Neural progenitor cell (in vitro differentiated cells): Measurements from ENCODE around the gene LTF. TPM values are rescaled to one million over a fixed set of nuclear protein-coding genes. Genes with fewer than 3 reads are reported as not detected.
"Not testable (repeated sequence)": the region's sequence is repeated elsewhere in the genome, so short reads cannot be mapped to it uniquely, and the experiment has no call there.

Experiments used
- DNase-seq: peaks from one replicate; pipeline ENCODE4 v3.0.0-alpha.2; 2016; ENCODE audit warnings: low spot score
- H2AFZ ChIP-seq: fragments of 200-600 bp; sonication (generic); replicated peaks from 2 replicates; pipeline ENCODE4 v1.6.1; 2016; ENCODE audit warnings: antibody characterized with exemption
- H3F3A ChIP-seq: fragments of 200-600 bp; sonication (generic); 2 replicates; pipeline ENCODE4 v1.6.1; 2016; ENCODE audit warnings: antibody characterized with exemption, low read depth
- H3K27ac ChIP-seq: fragments of 200-600 bp; sonication (generic); 2 replicates; pipeline ENCODE4 v1.5.1; 2016; ENCODE audit warnings: mild to moderate bottlenecking
- H3K27me3 ChIP-seq: fragments of 200-600 bp; sonication (generic); 2 replicates; pipeline ENCODE4 v1.6.1; 2016; ENCODE audit warnings: mild to moderate bottlenecking, moderate library complexity
- H3K36me3 ChIP-seq: fragments of 200-600 bp; sonication (generic); 2 replicates; pipeline ENCODE4 v1.5.1; 2016
- H3K4me1 ChIP-seq: fragments of 200-600 bp; sonication (generic); 2 replicates; pipeline ENCODE4 v1.6.1; 2016; ENCODE audit warnings: mixed run types
- H3K4me2 ChIP-seq: fragments of 200-600 bp; sonication (generic); 2 replicates; pipeline ENCODE4 v1.6.1; 2016
- H3K4me3 ChIP-seq: fragments of 200-600 bp; sonication (generic); 2 replicates; pipeline ENCODE4 v1.5.1; 2016
- H3K79me2 ChIP-seq: fragments of 200-600 bp; sonication (generic); 2 replicates; pipeline ENCODE4 v1.6.1; 2016; ENCODE audit warnings: low read depth
- H3K9ac ChIP-seq: fragments of 200-600 bp; sonication (generic); 2 replicates; pipeline ENCODE4 v1.6.1; 2016
- H3K9me3 ChIP-seq: fragments of 200-600 bp; sonication (generic); 2 replicates; pipeline ENCODE4 v1.5.1; 2016; ENCODE audit warnings: low read depth
- H4K20me1 ChIP-seq: fragments of 200-600 bp; sonication (generic); 2 replicates; pipeline ENCODE4 v1.6.1; 2016; ENCODE audit warnings: low read depth
- H3K27ac Mint-ChIP-seq: 3 replicates; pipeline ENCODE4 v1.8.0; 2021; ENCODE audit warnings: mixed read lengths
- H3K27me3 Mint-ChIP-seq: 2 replicates; pipeline ENCODE4 v1.8.0; 2022; ENCODE audit warnings: low read depth, mild to moderate bottlenecking, inconsistent platforms, moderate library complexity, mixed read lengths; ENCODE audit not compliant: insufficient read depth
- H3K36me3 Mint-ChIP-seq: 3 replicates; pipeline ENCODE4 v1.8.0; 2021; ENCODE audit warnings: mixed read lengths
- H3K4me1 Mint-ChIP-seq: 3 replicates; pipeline ENCODE4 v1.8.0; 2021; ENCODE audit warnings: mixed read lengths
- H3K4me3 Mint-ChIP-seq: 3 replicates; pipeline ENCODE4 v1.8.0; 2021; ENCODE audit warnings: mild to moderate bottlenecking, moderate library complexity, mixed read lengths
- H3K9me3 Mint-ChIP-seq: 3 replicates; pipeline ENCODE4 v1.8.0; 2020; ENCODE audit warnings: mixed read lengths
- EZH2 ChIP-seq: fragments of 200-600 bp; sonication (generic); IDR thresholded peaks from 2 replicates; pipeline ENCODE4 v1.6.1; 2017; ENCODE audit warnings: antibody characterized with exemption, mild to moderate bottlenecking, moderate library complexity
- EZH2phosphoT487 ChIP-seq: fragments of 200-600 bp; sonication (generic); IDR thresholded peaks from 2 replicates; pipeline ENCODE4 v1.6.1; 2017; ENCODE audit warnings: antibody characterized with exemption
- total RNA-seq: library from RNA; depleted of rRNA; stranded (reverse); fragments of >200 nt; gene quantifications from 2 replicates; pipeline ENCODE4 v1.2.3, GENCODE V29; 2015; ENCODE audit warnings: low replicate concordance
- TF ChIP-seq, protein P1 (sequence below): fragments of 200-600 bp; sonication (generic); IDR thresholded peaks from 2 replicates; pipeline ENCODE4 v1.5.1; 2017; ENCODE audit warnings: antibody characterized with exemption, mild to moderate bottlenecking

Gene LTF
- total RNA-seq, 1 donor from 2014 or later: not detected

DNA sequence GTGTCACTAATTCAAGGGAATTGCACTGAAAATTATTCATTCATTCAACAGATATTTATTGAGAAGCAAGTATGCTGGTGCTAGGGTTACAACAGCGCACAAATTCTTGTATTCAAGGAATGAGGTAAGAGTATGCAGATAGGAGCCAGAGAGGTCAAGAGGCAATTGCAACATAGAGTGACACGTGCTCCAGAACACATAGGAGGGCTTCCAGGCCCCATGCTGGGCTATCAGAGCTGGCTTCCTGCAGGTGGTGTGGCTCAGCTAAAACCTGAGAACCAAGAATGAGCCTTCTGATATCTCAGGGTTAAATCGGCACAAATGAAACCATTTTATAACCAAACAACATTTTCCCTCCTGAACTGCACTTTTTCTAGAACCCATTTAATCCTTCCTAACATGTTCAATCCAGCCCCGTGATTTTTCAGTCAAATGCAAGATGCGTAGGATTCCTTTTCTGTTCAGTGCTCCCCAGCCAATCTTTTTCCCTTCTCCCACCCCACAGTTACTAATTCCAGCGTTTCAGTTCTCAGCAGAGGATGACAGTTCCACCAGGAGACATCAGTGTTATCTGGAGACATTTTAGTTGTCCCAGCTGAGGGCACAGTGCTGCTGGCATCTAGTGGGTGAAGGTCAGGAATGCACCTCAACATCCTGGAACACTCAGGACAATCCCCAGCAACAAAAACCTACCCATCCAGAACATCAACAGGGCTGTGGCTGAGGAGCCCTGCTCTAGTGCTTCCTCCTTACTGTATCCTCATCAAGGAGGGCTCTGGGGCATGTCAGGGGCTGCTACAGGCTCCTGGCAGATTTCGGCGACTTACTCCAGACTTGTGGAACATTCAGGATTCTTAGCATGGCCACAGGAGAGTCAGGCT lies 70.9 kb downstream of the LTF start:
- no peaks in the 10 kb centered on the region for H3F3A ChIP-seq
- no peaks in the 10 kb centered on the region for H3K36me3 ChIP-seq
- no peaks in the 10 kb centered on the region for H3K79me2 ChIP-seq
- H3K4me2 ChIP-seq: no peak overlapping the region
- Mint-ChIP-seq H3K27me3 (no peaks in the 10 kb centered on the region), H3K4me1 (peaks cover 2% of the 10 kb centered on the region), H3K4me3 (no peak overlapping the region), H3K9me3 (no peaks in the 10 kb centered on the region), H3K27ac (peak overlapping the region; percentile 18), H3K36me3 (no peaks in the 10 kb centered on the region)
- H3K27ac ChIP-seq: no peak overlapping the region
- no peaks in the 10 kb centered on the region for H3K4me1 ChIP-seq
- no peaks in the 10 kb centered on the region for H4K20me1 ChIP-seq
- H3K9ac ChIP-seq: no peak overlapping the region
- no peak for TF ChIP-seq EZH2phosphoT487
- TF ChIP-seq EZH2: no peak
- TF ChIP-seq, protein P1, sequence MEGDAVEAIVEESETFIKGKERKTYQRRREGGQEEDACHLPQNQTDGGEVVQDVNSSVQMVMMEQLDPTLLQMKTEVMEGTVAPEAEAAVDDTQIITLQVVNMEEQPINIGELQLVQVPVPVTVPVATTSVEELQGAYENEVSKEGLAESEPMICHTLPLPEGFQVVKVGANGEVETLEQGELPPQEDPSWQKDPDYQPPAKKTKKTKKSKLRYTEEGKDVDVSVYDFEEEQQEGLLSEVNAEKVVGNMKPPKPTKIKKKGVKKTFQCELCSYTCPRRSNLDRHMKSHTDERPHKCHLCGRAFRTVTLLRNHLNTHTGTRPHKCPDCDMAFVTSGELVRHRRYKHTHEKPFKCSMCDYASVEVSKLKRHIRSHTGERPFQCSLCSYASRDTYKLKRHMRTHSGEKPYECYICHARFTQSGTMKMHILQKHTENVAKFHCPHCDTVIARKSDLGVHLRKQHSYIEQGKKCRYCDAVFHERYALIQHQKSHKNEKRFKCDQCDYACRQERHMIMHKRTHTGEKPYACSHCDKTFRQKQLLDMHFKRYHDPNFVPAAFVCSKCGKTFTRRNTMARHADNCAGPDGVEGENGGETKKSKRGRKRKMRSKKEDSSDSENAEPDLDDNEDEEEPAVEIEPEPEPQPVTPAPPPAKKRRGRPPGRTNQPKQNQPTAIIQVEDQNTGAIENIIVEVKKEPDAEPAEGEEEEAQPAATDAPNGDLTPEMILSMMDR: no peak
- no peak for DNase-seq
- H3K27me3 ChIP-seq: no peaks in the 10 kb centered on the region
- H3K4me3 ChIP-seq: no peak overlapping the region
- no peak overlapping the region for H2AFZ ChIP-seq
- no peaks in the 10 kb centered on the region for H3K9me3 ChIP-seq

DNA sequence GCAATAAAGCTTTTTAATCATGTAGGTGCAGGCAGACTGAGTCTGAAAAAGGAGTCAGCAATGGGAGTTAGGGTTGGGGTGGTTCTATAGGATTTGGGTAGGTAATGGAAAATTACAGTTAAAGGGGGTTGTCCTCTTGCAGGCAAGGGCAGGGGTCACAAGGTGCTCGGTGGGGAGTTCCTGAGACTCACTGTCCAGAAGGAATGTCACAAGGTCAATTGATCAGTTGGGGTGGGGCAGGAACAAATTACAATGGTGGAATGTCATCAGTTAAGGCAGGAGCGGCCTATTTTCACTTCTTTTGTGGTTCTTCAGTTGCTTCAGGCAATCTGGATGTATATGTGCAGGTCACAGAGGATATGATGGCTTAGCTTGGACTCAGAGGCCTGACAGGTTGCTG lies 71.7 kb downstream of the LTF start:
- no peaks in the 10 kb centered on the region for H3K9me3 Mint-ChIP-seq

DNA sequence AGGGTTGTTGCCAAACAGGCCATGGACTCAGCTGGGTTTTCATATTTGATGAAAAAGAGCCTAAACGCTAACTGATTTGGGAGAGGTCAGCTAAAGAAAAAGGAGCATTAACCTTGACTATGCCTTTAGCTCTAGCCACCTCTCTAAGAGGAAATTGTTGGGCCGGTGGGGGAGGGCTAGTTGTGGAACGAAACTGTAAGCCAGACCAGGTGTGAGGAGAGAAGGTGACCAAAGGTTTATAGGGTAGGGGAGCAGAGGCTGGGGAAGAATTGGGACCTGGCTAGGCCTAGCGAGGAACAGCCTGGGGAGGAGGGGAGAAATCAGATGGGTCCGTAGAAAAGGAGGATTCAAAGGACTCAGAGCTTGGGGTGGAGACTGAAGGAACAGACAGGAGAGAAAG lies 73.2 kb downstream of the LTF start:
- not testable (repeated sequence) for H3K27me3 Mint-ChIP-seq, H3K4me1 ChIP-seq, H3F3A ChIP-seq, H3K27ac Mint-ChIP-seq, DNase-seq, H3K4me3 Mint-ChIP-seq, H3K27me3 ChIP-seq, H3K4me3 ChIP-seq, H3K36me3 ChIP-seq, H3K9me3 ChIP-seq, H3K36me3 Mint-ChIP-seq, H2AFZ ChIP-seq, H3K4me2 ChIP-seq, H4K20me1 ChIP-seq, H3K9me3 Mint-ChIP-seq, H3K4me1 Mint-ChIP-seq, H3K79me2 ChIP-seq, H3K9ac ChIP-seq, H3K27ac ChIP-seq

More for the DNA sequence above, 71.7 kb downstream of the LTF start:
- Histone ChIP-seq H3K9me3 (no peaks in the 10 kb centered on the region), H4K20me1 (no peaks in the 10 kb centered on the region), H3K79me2 (no peaks in the 10 kb centered on the region), H3K4me1 (no peaks in the 10 kb centered on the region), H2AFZ (no peak overlapping the region), H3K9ac (no peak overlapping the region), H3F3A (no peaks in the 10 kb centered on the region), H3K4me3 (no peak overlapping the region), H3K27ac (no peak overlapping the region), H3K27me3 (no peaks in the 10 kb centered on the region), H3K4me2 (no peak overlapping the region), H3K36me3 (no peaks in the 10 kb centered on the region)
- DNase-seq: no peak
- no peaks in the 10 kb centered on the region for H3K27me3 Mint-ChIP-seq
- no peak overlapping the region for H3K27ac Mint-ChIP-seq
- peaks cover 2% of the 10 kb centered on the region for H3K4me1 Mint-ChIP-seq
- no peaks in the 10 kb centered on the region for H3K36me3 Mint-ChIP-seq
- H3K4me3 Mint-ChIP-seq: peak overlapping the region; percentile 10
- TF ChIP-seq EZH2phosphoT487: no peak
- TF ChIP-seq, protein P1: no peak
- TF ChIP-seq EZH2: no peak

DNA sequence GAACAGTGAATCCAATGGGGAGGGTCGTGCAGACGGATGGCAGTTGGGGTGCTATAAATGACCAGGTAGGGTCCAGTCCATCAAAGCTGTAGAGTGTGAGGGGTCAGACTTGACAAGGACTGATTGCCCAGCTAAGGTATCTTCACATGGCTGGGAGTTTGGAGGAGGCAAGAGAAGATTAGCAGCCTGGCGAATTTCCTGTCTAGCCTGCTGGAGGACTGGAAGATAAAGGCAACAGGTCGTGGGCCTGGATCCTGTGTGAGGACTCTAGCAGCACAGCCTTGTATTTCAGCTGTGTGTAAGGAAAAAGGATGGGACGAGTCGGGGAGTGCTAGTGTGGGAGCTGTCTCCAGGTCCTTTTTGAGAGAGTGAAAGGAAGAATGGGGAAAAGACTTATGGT lies 75.4 kb downstream of the LTF start:
- TF ChIP-seq, protein P1: no peak
- TF ChIP-seq EZH2phosphoT487: no peak
- TF ChIP-seq EZH2: no peak
- no peaks in the 10 kb centered on the region for H3F3A ChIP-seq
- DNase-seq: no peak
- H2AFZ ChIP-seq: no peak overlapping the region
- H4K20me1 ChIP-seq: no peaks in the 10 kb centered on the region
- Mint-ChIP-seq H3K9me3 (no peaks in the 10 kb centered on the region), H3K36me3 (no peaks in the 10 kb centered on the region), H3K4me1 (peaks cover 2% of the 10 kb centered on the region), H3K4me3 (no peak overlapping the region), H3K27me3 (peaks cover 4% of the 10 kb centered on the region), H3K27ac (no peak overlapping the region)
- no peaks in the 10 kb centered on the region for H3K79me2 ChIP-seq
- H3K36me3 ChIP-seq: no peaks in the 10 kb centered on the region
- H3K9me3 ChIP-seq: no peaks in the 10 kb centered on the region
- no peak overlapping the region for H3K9ac ChIP-seq
- H3K4me3 ChIP-seq: no peak overlapping the region
- no peak overlapping the region for H3K27ac ChIP-seq
- H3K27me3 ChIP-seq: no peaks in the 10 kb centered on the region
- no peak overlapping the region for H3K4me2 ChIP-seq
- no peaks in the 10 kb centered on the region for H3K4me1 ChIP-seq

DNA sequence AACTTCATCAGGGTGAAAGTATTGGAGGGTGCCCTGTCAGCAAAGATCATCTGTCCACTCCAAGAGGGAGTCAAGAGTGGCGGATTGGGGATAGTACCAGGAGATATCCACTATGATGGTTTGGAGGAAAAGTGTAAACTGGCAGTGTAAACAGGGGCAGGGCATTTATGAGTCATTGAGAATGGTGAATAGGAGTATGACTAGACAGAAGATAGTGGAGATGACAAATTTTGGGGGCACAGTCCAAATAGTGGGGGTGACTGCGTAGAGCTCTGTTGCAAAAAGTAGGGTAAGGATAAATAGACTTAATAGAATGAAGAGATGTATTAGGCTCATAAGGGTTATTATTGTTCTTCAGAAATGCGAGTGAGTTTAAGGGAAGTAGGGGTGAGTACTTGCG lies 75.9 kb downstream of the LTF start:
- H3K9me3 ChIP-seq, H3K27me3 ChIP-seq, DNase-seq, H3K36me3 Mint-ChIP-seq, H3K36me3 ChIP-seq, H2AFZ ChIP-seq, H3K27ac ChIP-seq, H3K4me2 ChIP-seq, H4K20me1 ChIP-seq, H3F3A ChIP-seq, H3K27ac Mint-ChIP-seq, H3K4me3 ChIP-seq, H3K9ac ChIP-seq, H3K27me3 Mint-ChIP-seq, H3K4me1 ChIP-seq, H3K9me3 Mint-ChIP-seq, H3K79me2 ChIP-seq, H3K4me3 Mint-ChIP-seq, H3K4me1 Mint-ChIP-seq: not testable (repeated sequence)
